Thoracic aorta (tissue), 2 donors: ENCODE measurements around the gene CEMIP2. TPM values are rescaled to one million over a fixed set of nuclear protein-coding genes. Genes with fewer than 3 reads are reported as not detected.

Experiments used
- ATAC-seq: fragments of 150-250 bp; one replicate; pipeline ENCODE4 v1.8.0; 2017; ENCODE audit warnings: low read depth; ENCODE audit not compliant: insufficient number of reproducible peaks, low FRiP score
- DNase-seq: peaks from one replicate; pipeline ENCODE4 v3.0.0-alpha.2; 2020; ENCODE audit warnings: low spot score
- H3K27ac ChIP-seq, 2 donors: fragments of 200-600 bp; sonication (generic); 1 replicate in 1 of 2; 2 replicates in 1 of 2; pipeline ENCODE4 v1.5.1; 2016; ENCODE audit warnings: mild to moderate bottlenecking in 2 of 2, moderate library complexity in 2 of 2
- H3K27me3 ChIP-seq: fragments of 200-600 bp; sonication (generic); replicated peaks from 2 replicates; pipeline ENCODE4 v1.6.0; 2016; ENCODE audit warnings: mild to moderate bottlenecking; ENCODE audit not compliant: insufficient read depth
- H3K36me3 ChIP-seq: fragments of 200-600 bp; sonication (generic); one replicate; pipeline ENCODE4 v1.5.1; 2016
- H3K4me1 ChIP-seq, 2 donors: fragments of 200-600 bp; sonication (generic); 1 replicate in 1 of 2; 2 replicates in 1 of 2; pipeline versions ENCODE4 v1.5.1 to v1.6.0; 2016; ENCODE audit warnings: low read depth in 2 of 2, mild to moderate bottlenecking in 1 of 2; ENCODE audit not compliant: control insufficient read depth in 1 of 2
- H3K4me3 ChIP-seq: fragments of 200-600 bp; sonication (generic); 2 replicates; pipeline ENCODE4 v1.5.1; 2016; ENCODE audit warnings: mild to moderate bottlenecking
- H3K9me3 ChIP-seq: fragments of 200-600 bp; sonication (generic); 2 replicates; pipeline ENCODE4 v1.5.1; 2016
- total RNA-seq, 2 donors: library from RNA; depleted of rRNA; stranded (reverse); fragments of >200 nt; gene quantifications; one replicate each; pipeline versions ENCODE4 v1.1.0 to v1.2.3, GENCODE V29; 2016
- TF ChIP-seq, protein P1 (sequence below): fragments of 200-600 bp; sonication (generic); IDR thresholded peaks from one replicate; pipeline ENCODE4 v1.5.1; 2019; ENCODE audit warnings: antibody characterized with exemption

CEMIP2 gene
- total RNA-seq, 2 donors from 2014 or later, result 69.7 to 218 TPM

- TF ChIP-seq, protein P1, sequence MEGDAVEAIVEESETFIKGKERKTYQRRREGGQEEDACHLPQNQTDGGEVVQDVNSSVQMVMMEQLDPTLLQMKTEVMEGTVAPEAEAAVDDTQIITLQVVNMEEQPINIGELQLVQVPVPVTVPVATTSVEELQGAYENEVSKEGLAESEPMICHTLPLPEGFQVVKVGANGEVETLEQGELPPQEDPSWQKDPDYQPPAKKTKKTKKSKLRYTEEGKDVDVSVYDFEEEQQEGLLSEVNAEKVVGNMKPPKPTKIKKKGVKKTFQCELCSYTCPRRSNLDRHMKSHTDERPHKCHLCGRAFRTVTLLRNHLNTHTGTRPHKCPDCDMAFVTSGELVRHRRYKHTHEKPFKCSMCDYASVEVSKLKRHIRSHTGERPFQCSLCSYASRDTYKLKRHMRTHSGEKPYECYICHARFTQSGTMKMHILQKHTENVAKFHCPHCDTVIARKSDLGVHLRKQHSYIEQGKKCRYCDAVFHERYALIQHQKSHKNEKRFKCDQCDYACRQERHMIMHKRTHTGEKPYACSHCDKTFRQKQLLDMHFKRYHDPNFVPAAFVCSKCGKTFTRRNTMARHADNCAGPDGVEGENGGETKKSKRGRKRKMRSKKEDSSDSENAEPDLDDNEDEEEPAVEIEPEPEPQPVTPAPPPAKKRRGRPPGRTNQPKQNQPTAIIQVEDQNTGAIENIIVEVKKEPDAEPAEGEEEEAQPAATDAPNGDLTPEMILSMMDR, result no peak
- ATAC-seq, result no peak
Measured at GRCh38 chr9:71637375-71637774, 130.9 kb downstream of the CEMIP2 start.

GRCh38 chr9:71636143-71636839, 132.0 kb downstream of the CEMIP2 start:
- TF ChIP-seq, protein P1, result no peak
- ATAC-seq (no peak), DNase-seq (no peak)
- Histone ChIP-seq H3K36me3 (no peaks in the 10 kb centered on the region), H3K4me1 (no peaks in the 10 kb centered on the region), H3K4me3 (no peak overlapping the region), H3K9me3 (no peaks in the 10 kb centered on the region), H3K27me3 (no peaks in the 10 kb centered on the region), H3K27ac (no peak overlapping the region)

More at GRCh38 chr9:71637375-71637774, 130.9 kb downstream of the CEMIP2 start:
- H3K36me3 ChIP-seq, result no peaks in the 10 kb centered on the region
- H3K27me3 ChIP-seq, result no peaks in the 10 kb centered on the region
- no peaks in the 10 kb centered on the region for H3K4me1 ChIP-seq
- no peaks in the 10 kb centered on the region for H3K9me3 ChIP-seq
- H3K4me3 ChIP-seq, result no peak overlapping the region
- no peak overlapping the region for H3K27ac ChIP-seq
- DNase-seq, result no peak

DNA sequence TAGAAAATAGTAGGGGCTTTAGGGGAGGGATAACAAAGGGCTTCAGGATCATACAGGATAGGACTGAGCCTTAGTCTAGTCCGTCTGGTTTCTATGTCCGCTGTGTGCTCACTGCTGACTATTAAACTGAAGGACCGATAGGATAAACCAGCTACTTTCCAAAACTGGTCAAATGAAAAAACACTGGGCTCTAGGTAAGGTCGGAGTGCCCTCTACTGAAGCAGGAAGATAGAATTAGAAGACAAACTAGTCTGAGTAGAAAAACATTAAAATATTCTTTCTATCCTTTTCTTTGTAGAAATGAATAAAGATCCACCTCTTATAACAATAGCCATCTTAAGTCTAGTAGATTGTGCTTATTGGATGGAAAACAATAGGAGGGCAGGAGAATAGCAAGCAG, 133.6 kb downstream of the CEMIP2 start:
- TF ChIP-seq, protein P1, result no peak
- DNase-seq (no peak), ATAC-seq (no peak)

More for the DNA sequence above, 133.6 kb downstream of the CEMIP2 start:
- no peaks in the 10 kb centered on the region for H3K36me3 ChIP-seq
- no peaks in the 10 kb centered on the region for H3K9me3 ChIP-seq
- no peaks in the 10 kb centered on the region for H3K4me1 ChIP-seq
- no peak overlapping the region for H3K4me3 ChIP-seq
- no peaks in the 10 kb centered on the region for H3K27me3 ChIP-seq
- H3K27ac ChIP-seq, result no peak overlapping the region

Other genes with a start within 250 kb of the CEMIP2 start
- gene ABHD17B, start 142.7 kb upstream of the CEMIP2 start, total RNA-seq, result 10 to 100 TPM; 15.3 to 24.6 TPM
- 10 to 100 TPM in 1 of 2 donors, 1 to 10 TPM in 1; 8.4 to 14.7 TPM for gene C9orf85, start 143.1 kb upstream of the CEMIP2 start, total RNA-seq